ENCODE results near the gene APOO.

DNA sequence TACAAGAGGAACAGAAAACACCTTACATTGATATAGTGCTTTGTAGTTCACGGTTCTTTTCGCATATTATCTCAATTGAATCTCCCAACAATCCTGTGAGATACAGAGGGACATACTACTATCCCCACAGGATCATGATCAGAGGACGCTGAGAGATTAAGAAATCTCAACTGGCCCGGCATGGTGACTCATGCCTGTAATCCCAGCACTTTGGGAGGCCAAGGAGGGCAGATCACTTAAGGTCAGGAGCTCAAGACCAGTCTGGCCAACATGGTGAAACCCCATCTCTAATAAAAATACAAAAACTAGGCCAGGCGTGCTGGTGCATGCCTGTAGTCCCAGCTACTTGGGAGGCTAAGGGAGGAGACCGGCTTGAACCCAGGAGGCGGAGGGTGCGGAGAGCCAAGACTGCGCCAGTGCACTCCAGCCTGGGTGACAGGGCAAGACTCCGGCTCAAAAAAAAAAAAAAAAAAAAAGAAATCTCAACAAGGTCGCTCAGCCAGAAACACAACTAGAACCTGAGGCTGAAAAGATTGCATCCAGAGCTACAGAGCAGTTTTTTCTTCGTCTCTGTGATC, 7.4 kb downstream of the APOO start:
- TF ChIP-seq JUND (IDR thresholded peaks at IDR 0.05) (no peak), CEBPB (IDR thresholded peaks at IDR 0.05; ENCODE audit: low read depth) (no peak), ZNF274 (IDR thresholded peaks at IDR 0.05; ENCODE audit: low read depth, low read length) (no peak), SP1 (IDR thresholded peaks at IDR 0.05; ENCODE audit: low read depth) (no peak), TCF7L2 (IDR thresholded peaks at IDR 0.05; ENCODE audit: borderline replicate concordance, extremely low read depth, insufficient read depth, insufficient read length) (peak; percentile 36), POLR2A (IDR thresholded peaks at IDR 0.05; ENCODE audit: borderline replicate concordance, extremely low read depth, insufficient read depth, insufficient read length) (no peak), ATF3 (IDR thresholded peaks at IDR 0.05) (no peak), SIN3A (IDR thresholded peaks at IDR 0.05; ENCODE audit: low read depth) (no peak), RAD21 (IDR thresholded peaks at IDR 0.05; ENCODE audit: low read depth) (no peak), EZH2 (IDR thresholded peaks at IDR 0.05) (no peak), EZH2phosphoT487 (IDR thresholded peaks at IDR 0.05; ENCODE audit: borderline replicate concordance) (no peak), MAX (IDR thresholded peaks at IDR 0.05) (no peak)
- TF ChIP-seq, protein P1, sequence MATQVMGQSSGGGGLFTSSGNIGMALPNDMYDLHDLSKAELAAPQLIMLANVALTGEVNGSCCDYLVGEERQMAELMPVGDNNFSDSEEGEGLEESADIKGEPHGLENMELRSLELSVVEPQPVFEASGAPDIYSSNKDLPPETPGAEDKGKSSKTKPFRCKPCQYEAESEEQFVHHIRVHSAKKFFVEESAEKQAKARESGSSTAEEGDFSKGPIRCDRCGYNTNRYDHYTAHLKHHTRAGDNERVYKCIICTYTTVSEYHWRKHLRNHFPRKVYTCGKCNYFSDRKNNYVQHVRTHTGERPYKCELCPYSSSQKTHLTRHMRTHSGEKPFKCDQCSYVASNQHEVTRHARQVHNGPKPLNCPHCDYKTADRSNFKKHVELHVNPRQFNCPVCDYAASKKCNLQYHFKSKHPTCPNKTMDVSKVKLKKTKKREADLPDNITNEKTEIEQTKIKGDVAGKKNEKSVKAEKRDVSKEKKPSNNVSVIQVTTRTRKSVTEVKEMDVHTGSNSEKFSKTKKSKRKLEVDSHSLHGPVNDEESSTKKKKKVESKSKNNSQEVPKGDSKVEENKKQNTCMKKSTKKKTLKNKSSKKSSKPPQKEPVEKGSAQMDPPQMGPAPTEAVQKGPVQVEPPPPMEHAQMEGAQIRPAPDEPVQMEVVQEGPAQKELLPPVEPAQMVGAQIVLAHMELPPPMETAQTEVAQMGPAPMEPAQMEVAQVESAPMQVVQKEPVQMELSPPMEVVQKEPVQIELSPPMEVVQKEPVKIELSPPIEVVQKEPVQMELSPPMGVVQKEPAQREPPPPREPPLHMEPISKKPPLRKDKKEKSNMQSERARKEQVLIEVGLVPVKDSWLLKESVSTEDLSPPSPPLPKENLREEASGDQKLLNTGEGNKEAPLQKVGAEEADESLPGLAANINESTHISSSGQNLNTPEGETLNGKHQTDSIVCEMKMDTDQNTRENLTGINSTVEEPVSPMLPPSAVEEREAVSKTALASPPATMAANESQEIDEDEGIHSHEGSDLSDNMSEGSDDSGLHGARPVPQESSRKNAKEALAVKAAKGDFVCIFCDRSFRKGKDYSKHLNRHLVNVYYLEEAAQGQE (IDR thresholded peaks at IDR 0.05; ENCODE audit: low read depth): no peak
- TF ChIP-seq, protein P2, sequence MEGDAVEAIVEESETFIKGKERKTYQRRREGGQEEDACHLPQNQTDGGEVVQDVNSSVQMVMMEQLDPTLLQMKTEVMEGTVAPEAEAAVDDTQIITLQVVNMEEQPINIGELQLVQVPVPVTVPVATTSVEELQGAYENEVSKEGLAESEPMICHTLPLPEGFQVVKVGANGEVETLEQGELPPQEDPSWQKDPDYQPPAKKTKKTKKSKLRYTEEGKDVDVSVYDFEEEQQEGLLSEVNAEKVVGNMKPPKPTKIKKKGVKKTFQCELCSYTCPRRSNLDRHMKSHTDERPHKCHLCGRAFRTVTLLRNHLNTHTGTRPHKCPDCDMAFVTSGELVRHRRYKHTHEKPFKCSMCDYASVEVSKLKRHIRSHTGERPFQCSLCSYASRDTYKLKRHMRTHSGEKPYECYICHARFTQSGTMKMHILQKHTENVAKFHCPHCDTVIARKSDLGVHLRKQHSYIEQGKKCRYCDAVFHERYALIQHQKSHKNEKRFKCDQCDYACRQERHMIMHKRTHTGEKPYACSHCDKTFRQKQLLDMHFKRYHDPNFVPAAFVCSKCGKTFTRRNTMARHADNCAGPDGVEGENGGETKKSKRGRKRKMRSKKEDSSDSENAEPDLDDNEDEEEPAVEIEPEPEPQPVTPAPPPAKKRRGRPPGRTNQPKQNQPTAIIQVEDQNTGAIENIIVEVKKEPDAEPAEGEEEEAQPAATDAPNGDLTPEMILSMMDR (IDR thresholded peaks at IDR 0.05 in 2 of 3, conservative IDR thresholded peaks at IDR 0.05 in 1 of 3; ENCODE audit: borderline replicate concordance in 1 of 3, insufficient read depth in 1 of 3, low read depth in 2 of 3, low read length in 2 of 3): no peak

Data from HCT116 (cell line).